ENCODE data around the gene NUPR1. TPM values are rescaled to one million over a fixed set of nuclear protein-coding genes. Genes with fewer than 3 reads are reported as not detected.
"Not testable (repeated sequence)": the region's sequence is repeated elsewhere in the genome, so short reads cannot be mapped to it uniquely, and the experiment has no call there.

Gene NUPR1
- total and polyA plus RNA-seq, 3 experiments from 2014 or later: not detected

- Histone ChIP-seq H3K4me1 (ENCODE audit: insufficient read depth, low read length) (peaks cover 8% of the 10 kb centered on the region), H3K27ac (ENCODE audit: low read depth, low read length) (no peak overlapping the region), H3K36me3 (ENCODE audit: insufficient read depth, low read length) (no peaks in the 10 kb centered on the region), H3K4me3 (ENCODE audit: low read length) (no peak overlapping the region), H3K27me3 (ENCODE audit: insufficient read depth, low read length, poor library complexity, severe bottlenecking) (no peaks in the 10 kb centered on the region), H3K9me3 (ENCODE audit: low read length) (no peaks in the 10 kb centered on the region)
- ChIA-PET CTCF (interaction anchor here (1.0 kb wide), 2 partner anchors 9 to 34 kb away, joined by 3 to 4 read pairs; no protein-coding TSS in a partner anchor), POLR2A (no interaction called here)
- peak overlapping the region in 1 of 7 donors; percentile 73 for H3K4me3 Mint-ChIP-seq
- H3K27ac Mint-ChIP-seq: peak overlapping the region in 4 of 8 donors; percentile 2 to 67 (median 50)
- H3K4me1 Mint-ChIP-seq: peaks cover 11 to 17% (median 11%) of the 10 kb centered on the region in 3 donors
- peaks cover 0 to 3% of the 10 kb centered on the region in 2 donors for H3K27me3 Mint-ChIP-seq
- peaks cover 0 to 3% (median 0%) of the 10 kb centered on the region in 3 donors for H3K36me3 Mint-ChIP-seq
- DNase-seq: peak in 3 of 5 donors; percentile 15 to 46 (median 37)
- H3K9me3 Mint-ChIP-seq: no peaks in the 10 kb centered on the region
Measured at GRCh38 chr16:28549301-28549899, 10.6 kb upstream of the NUPR1 start.

- Mint-ChIP-seq H3K27me3 (peaks cover 0 to 3% of the 10 kb centered on the region in 2 donors), H3K9me3 (no peaks in the 10 kb centered on the region), H3K4me1 (peaks cover 5 to 10% (median 6%) of the 10 kb centered on the region in 3 donors), H3K27ac (peak overlapping the region in 2 of 8 donors; percentile 36 to 45), H3K36me3 (no peaks in the 10 kb centered on the region), H3K4me3 (no peak overlapping the region)
- H3K4me3 ChIP-seq (ENCODE audit: low read length): no peak overlapping the region
- no peaks in the 10 kb centered on the region for H3K27me3 ChIP-seq (ENCODE audit: insufficient read depth, low read length, poor library complexity, severe bottlenecking)
- no peaks in the 10 kb centered on the region for H3K9me3 ChIP-seq (ENCODE audit: low read length)
- peaks cover 5% of the 10 kb centered on the region for H3K4me1 ChIP-seq (ENCODE audit: insufficient read depth, low read length)
- DNase-seq: peak in 1 of 5 donors; percentile 16
- no peak overlapping the region for H3K27ac ChIP-seq (ENCODE audit: low read depth, low read length)
- ChIA-PET POLR2A (interaction anchor here (0.6 kb wide), 1 partner anchor 54 kb away, joined by 3 read pairs; the partner anchor contains the start of gene APOBR), CTCF (no interaction called here)
- H3K36me3 ChIP-seq (ENCODE audit: insufficient read depth, low read length): no peaks in the 10 kb centered on the region
Measured at GRCh38 chr16:28548306-28548802, 9.6 kb upstream of the NUPR1 start.

GRCh38 chr16:28546626-28547025 is 7.9 kb upstream of the NUPR1 start:
- Histone ChIP-seq H3K4me1 (ENCODE audit: insufficient read depth, low read length) (no peaks in the 10 kb centered on the region), H3K27ac (ENCODE audit: low read depth, low read length) (no peak overlapping the region), H3K4me3 (ENCODE audit: low read length) (no peak overlapping the region), H3K27me3 (ENCODE audit: insufficient read depth, low read length, poor library complexity, severe bottlenecking) (no peaks in the 10 kb centered on the region), H3K9me3 (ENCODE audit: low read length) (no peaks in the 10 kb centered on the region), H3K36me3 (ENCODE audit: insufficient read depth, low read length) (no peaks in the 10 kb centered on the region)
- Mint-ChIP-seq H3K36me3 (no peaks in the 10 kb centered on the region), H3K4me1 (peaks cover 7 to 14% (median 8%) of the 10 kb centered on the region in 3 donors), H3K27me3 (peaks cover 0 to 3% of the 10 kb centered on the region in 2 donors), H3K9me3 (no peaks in the 10 kb centered on the region), H3K4me3 (no peak overlapping the region), H3K27ac (no peak overlapping the region)
- ChIA-PET CTCF (no interaction called here), POLR2A (no interaction called here)
- peak in 1 of 5 donors; percentile 27 for DNase-seq

GRCh38 chr16:28545964-28546363 is 7.2 kb upstream of the NUPR1 start:
- DNase-seq: peak in 1 of 5 donors; percentile 3
- H3K36me3 ChIP-seq (ENCODE audit: insufficient read depth, low read length); H3K27me3 Mint-ChIP-seq; H3K27me3 ChIP-seq (ENCODE audit: insufficient read depth, low read length, poor library complexity, severe bottlenecking); H3K36me3 Mint-ChIP-seq; H3K9me3 Mint-ChIP-seq; H3K4me3 ChIP-seq (ENCODE audit: low read length); H3K4me1 ChIP-seq (ENCODE audit: insufficient read depth, low read length); H3K27ac Mint-ChIP-seq; H3K4me3 Mint-ChIP-seq; CTCF ChIA-PET; H3K27ac ChIP-seq (ENCODE audit: low read depth, low read length); POLR2A ChIA-PET; H3K9me3 ChIP-seq (ENCODE audit: low read length): not testable (repeated sequence)
- peaks cover 6 to 14% (median 8%) of the 10 kb centered on the region in 3 donors for H3K4me1 Mint-ChIP-seq

- no peak overlapping the region for H3K4me3 ChIP-seq (ENCODE audit: low read length)
- H3K9me3 ChIP-seq (ENCODE audit: low read length): no peaks in the 10 kb centered on the region
- Mint-ChIP-seq H3K27me3 (peaks cover 0 to 3% of the 10 kb centered on the region in 2 donors), H3K27ac (no peak overlapping the region), H3K36me3 (no peaks in the 10 kb centered on the region), H3K4me1 (peaks cover 6 to 14% (median 8%) of the 10 kb centered on the region in 3 donors), H3K9me3 (no peaks in the 10 kb centered on the region), H3K4me3 (no peak overlapping the region)
- H3K27ac ChIP-seq (ENCODE audit: low read depth, low read length): no peak overlapping the region
- no peaks in the 10 kb centered on the region for H3K36me3 ChIP-seq (ENCODE audit: insufficient read depth, low read length)
- no peaks in the 10 kb centered on the region for H3K4me1 ChIP-seq (ENCODE audit: insufficient read depth, low read length)
- ChIA-PET POLR2A (no interaction called here), CTCF (no interaction called here)
- H3K27me3 ChIP-seq (ENCODE audit: insufficient read depth, low read length, poor library complexity, severe bottlenecking): no peaks in the 10 kb centered on the region
- no peak for DNase-seq
Measured at GRCh38 chr16:28544998-28545397, 6.2 kb upstream of the NUPR1 start.

GRCh38 chr16:28543072-28543471 is 4.3 kb upstream of the NUPR1 start:
- H3K27me3 Mint-ChIP-seq: peaks cover 0 to 4% of the 10 kb centered on the region in 2 donors
- no peak overlapping the region for H3K27ac ChIP-seq (ENCODE audit: low read depth, low read length)
- ChIA-PET POLR2A (no interaction called here), CTCF (no interaction called here)
- peaks cover 3 to 10% (median 4%) of the 10 kb centered on the region in 3 donors for H3K4me1 Mint-ChIP-seq
- peak in 1 of 5 donors; percentile 22 for DNase-seq
- no peak overlapping the region for H3K4me3 Mint-ChIP-seq
- H3K9me3 Mint-ChIP-seq: no peaks in the 10 kb centered on the region
- H3K4me3 ChIP-seq (ENCODE audit: low read length): no peak overlapping the region
- H3K4me1 ChIP-seq (ENCODE audit: insufficient read depth, low read length): no peaks in the 10 kb centered on the region
- peak overlapping the region in 1 of 8 donors; percentile 38 for H3K27ac Mint-ChIP-seq
- H3K36me3 ChIP-seq (ENCODE audit: insufficient read depth, low read length): no peaks in the 10 kb centered on the region
- H3K9me3 ChIP-seq (ENCODE audit: low read length): no peaks in the 10 kb centered on the region
- H3K36me3 Mint-ChIP-seq: no peaks in the 10 kb centered on the region
- H3K27me3 ChIP-seq (ENCODE audit: insufficient read depth, low read length, poor library complexity, severe bottlenecking): no peaks in the 10 kb centered on the region

GRCh38 chr16:28542646-28543045 is 3.9 kb upstream of the NUPR1 start:
- no peaks in the 10 kb centered on the region for H3K9me3 Mint-ChIP-seq
- no peaks in the 10 kb centered on the region for H3K36me3 ChIP-seq (ENCODE audit: insufficient read depth, low read length)
- POLR2A ChIA-PET: no interaction called here
- H3K4me3 ChIP-seq (ENCODE audit: low read length): no peak overlapping the region
- CTCF ChIA-PET: no interaction called here
- H3K27ac Mint-ChIP-seq: no peak overlapping the region
- no peak overlapping the region for H3K4me3 Mint-ChIP-seq
- no peaks in the 10 kb centered on the region for H3K9me3 ChIP-seq (ENCODE audit: low read length)
- H3K27me3 ChIP-seq (ENCODE audit: insufficient read depth, low read length, poor library complexity, severe bottlenecking): no peaks in the 10 kb centered on the region
- no peak for DNase-seq
- no peaks in the 10 kb centered on the region for H3K4me1 ChIP-seq (ENCODE audit: insufficient read depth, low read length)
- no peaks in the 10 kb centered on the region for H3K36me3 Mint-ChIP-seq
- H3K27me3 Mint-ChIP-seq: peaks cover 0 to 5% of the 10 kb centered on the region in 2 donors
- H3K27ac ChIP-seq (ENCODE audit: low read depth, low read length): no peak overlapping the region
- peaks cover 7 to 14% (median 8%) of the 10 kb centered on the region in 3 donors for H3K4me1 Mint-ChIP-seq

GRCh38 chr16:28540346-28540745 is 1.6 kb upstream of the NUPR1 start:
- ChIA-PET CTCF (interaction anchor here (1.5 kb wide), 1 partner anchor 10 kb away, joined by 3 read pairs; no protein-coding TSS in a partner anchor), POLR2A (interaction anchor here (0.6 kb wide), 1 partner anchor 26 kb away, joined by 5 read pairs; no protein-coding TSS in a partner anchor)
- no peaks in the 10 kb centered on the region for H3K36me3 Mint-ChIP-seq
- H3K9me3 Mint-ChIP-seq: no peaks in the 10 kb centered on the region
- no peak overlapping the region for H3K4me3 ChIP-seq (ENCODE audit: low read length)
- no peaks in the 10 kb centered on the region for H3K27me3 ChIP-seq (ENCODE audit: insufficient read depth, low read length, poor library complexity, severe bottlenecking)
- H3K4me1 ChIP-seq (ENCODE audit: insufficient read depth, low read length): no peaks in the 10 kb centered on the region
- peak overlapping the region in 1 of 8 donors; percentile 95 for H3K27ac Mint-ChIP-seq
- no peak overlapping the region for H3K4me3 Mint-ChIP-seq
- no peak overlapping the region for H3K27ac ChIP-seq (ENCODE audit: low read depth, low read length)
- no peaks in the 10 kb centered on the region for H3K36me3 ChIP-seq (ENCODE audit: insufficient read depth, low read length)
- peaks cover 0 to 3% of the 10 kb centered on the region in 2 donors for H3K27me3 Mint-ChIP-seq
- DNase-seq: no peak
- peaks cover 18 to 29% (median 20%) of the 10 kb centered on the region in 3 donors for H3K4me1 Mint-ChIP-seq
- H3K9me3 ChIP-seq (ENCODE audit: low read length): no peaks in the 10 kb centered on the region

All from CD8-positive, alpha-beta memory T cell (primary cell).